ENCODE results near the gene TBX10.
"Not testable (repeated sequence)": the region's sequence is repeated elsewhere in the genome, so short reads cannot be mapped to it uniquely, and the experiment has no call there.

The TBX10 gene

DNA sequence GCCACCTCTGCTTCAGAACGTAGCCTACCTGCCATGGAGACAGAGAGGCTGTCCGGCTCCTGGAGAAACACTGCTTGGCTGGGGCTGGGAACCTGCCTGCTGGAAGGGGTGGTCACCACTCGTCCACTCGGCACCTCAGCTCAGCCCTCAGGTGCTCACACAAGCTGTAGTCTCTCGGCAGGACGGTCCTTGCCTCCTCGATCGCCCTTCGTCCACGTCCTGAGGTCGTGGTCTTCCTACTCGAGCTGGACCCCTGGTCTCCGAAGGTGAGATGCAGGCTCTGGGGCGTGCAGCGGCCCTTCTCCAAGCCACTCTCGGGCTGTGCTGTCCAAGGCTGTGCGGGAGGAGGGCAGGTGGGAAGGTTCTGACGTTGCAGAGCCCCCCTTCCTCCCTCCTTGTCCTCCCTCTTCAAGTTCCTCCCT lies at the start of gene TBX10:
Gene TBX10, minus strand, starts transcription at position 326 of the 422 bp plus-strand sequence. Its CDS starts 291 bp downstream, at position 35.
- TF ChIP-seq, protein P1, sequence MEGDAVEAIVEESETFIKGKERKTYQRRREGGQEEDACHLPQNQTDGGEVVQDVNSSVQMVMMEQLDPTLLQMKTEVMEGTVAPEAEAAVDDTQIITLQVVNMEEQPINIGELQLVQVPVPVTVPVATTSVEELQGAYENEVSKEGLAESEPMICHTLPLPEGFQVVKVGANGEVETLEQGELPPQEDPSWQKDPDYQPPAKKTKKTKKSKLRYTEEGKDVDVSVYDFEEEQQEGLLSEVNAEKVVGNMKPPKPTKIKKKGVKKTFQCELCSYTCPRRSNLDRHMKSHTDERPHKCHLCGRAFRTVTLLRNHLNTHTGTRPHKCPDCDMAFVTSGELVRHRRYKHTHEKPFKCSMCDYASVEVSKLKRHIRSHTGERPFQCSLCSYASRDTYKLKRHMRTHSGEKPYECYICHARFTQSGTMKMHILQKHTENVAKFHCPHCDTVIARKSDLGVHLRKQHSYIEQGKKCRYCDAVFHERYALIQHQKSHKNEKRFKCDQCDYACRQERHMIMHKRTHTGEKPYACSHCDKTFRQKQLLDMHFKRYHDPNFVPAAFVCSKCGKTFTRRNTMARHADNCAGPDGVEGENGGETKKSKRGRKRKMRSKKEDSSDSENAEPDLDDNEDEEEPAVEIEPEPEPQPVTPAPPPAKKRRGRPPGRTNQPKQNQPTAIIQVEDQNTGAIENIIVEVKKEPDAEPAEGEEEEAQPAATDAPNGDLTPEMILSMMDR (IDR thresholded peaks at IDR 0.05; ENCODE audit: extremely low read depth, missing control alignments), result no peak
- DNase-seq (ENCODE audit: low spot score), result no peak

DNA sequence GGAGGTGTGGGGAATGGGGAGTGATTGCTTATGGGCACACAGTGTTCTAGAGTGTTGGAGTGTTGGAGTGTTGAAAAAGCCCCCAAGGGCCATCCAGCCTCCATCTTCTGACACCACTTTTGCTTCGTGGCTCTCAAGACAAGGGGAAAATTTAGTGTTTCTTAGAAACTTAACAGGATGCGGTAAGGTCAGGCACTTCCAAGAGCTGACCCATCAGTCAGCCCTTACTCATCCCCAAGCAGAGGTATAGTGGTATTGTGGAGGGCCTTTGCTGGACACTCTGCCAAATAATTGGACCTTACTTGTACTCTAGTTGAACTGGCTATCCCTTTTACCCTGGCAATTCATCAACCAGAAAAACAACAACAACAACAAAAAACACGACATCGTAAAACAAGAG lies 49.6 kb upstream of the TBX10 start:
- DNase-seq (ENCODE audit: low spot score), result no peak
- TF ChIP-seq, protein P1 (IDR thresholded peaks at IDR 0.05; ENCODE audit: extremely low read depth, missing control alignments), result no peak

DNA sequence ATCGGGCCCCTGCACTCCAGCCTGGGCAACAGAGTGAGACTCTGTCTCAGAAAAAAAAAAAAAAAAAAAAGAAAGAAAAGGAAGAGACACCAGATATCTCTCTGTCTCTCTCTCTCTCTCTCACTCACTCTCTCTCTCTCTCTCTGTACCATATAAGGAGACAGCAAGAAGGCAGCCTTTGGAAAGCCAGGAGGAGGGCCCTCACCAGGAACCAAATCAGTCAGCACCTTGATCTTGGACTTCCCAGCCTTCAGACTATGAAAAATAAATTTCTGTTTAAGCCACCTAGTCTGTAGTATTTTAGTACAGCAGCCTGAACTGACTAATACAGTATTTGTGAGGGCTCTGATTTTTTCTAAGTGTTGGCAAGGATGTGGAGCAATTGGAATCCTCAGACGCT lies 48.4 kb upstream of the TBX10 start:
- no peak for DNase-seq (ENCODE audit: low spot score)
- TF ChIP-seq, protein P1 (IDR thresholded peaks at IDR 0.05; ENCODE audit: extremely low read depth, missing control alignments), result no peak

DNA sequence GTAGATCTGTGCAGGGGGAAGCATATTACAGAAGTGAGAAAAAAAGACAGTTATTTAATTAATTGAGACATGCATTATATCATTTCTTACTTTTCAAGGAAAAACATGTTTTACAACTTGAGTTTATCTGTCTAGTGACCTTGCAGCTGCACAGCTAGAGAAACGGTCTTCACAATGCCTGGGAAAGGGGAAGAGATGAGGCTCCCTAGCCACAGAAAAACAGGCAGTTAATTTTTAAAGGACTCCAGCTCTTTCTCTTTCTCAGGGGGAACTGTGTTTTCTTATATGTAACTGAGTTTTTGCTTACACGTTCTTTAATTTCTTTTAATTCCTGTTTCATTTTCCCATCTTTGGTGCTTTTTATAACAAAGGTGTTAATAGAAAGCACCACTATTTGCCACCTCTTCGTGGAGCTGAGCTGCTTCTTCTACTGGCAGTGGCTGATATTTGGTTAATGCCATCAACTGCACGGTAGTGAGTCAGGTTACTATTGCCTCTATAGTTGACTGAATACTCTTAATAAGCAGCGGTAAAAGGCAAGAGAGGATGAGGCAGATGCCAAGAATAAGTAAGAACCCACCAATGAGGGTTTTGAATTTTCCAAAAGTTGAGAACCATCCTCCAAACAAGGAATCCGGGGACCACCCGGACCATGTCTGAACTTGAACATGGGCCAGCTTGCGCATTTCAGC lies 46.2 kb upstream of the TBX10 start:
- DNase-seq (ENCODE audit: low spot score), result not testable (repeated sequence)

DNA sequence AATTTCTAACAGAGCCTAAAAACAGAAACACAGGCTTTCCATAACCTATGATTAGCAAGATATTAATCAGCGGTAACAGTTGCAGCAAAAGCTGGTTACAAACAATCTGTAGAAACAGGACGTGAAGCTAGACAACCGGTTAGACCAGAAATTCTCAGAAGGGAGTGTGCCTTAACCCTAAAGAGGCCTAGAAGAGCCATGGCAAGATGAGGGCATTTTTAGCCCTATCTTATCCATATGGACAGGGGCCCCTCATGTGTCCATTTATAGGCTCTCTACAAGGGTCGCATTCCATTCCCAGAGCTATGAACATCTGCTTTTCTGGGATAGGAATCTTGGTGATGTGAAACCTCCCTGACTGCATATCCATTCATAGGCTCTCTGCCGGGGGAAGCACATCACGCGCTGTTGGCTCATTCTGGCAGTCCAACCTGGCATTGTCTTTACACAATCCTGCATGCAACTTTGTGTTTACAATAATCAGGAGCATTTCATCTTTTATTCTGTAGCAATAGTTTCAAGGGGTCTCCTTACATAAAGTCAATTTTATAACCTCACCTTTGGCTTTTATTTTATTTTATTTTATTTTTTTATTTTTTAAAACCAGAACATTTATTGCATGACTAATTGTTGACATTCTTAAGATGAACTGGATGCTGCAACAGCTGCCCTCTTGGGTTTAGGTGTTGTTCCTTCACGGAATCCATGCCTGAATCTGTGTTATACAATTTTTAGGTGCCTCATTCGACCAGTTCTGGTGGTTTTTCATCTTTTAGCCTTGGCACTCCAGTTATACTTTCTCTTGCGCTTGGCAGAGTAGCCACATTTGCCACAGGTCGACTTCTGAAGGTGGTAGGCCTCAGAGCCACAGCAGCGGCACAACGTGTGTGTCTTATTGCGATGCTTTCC lies 42.8 kb upstream of the TBX10 start:
- not testable (repeated sequence) for DNase-seq (ENCODE audit: low spot score)

DNA sequence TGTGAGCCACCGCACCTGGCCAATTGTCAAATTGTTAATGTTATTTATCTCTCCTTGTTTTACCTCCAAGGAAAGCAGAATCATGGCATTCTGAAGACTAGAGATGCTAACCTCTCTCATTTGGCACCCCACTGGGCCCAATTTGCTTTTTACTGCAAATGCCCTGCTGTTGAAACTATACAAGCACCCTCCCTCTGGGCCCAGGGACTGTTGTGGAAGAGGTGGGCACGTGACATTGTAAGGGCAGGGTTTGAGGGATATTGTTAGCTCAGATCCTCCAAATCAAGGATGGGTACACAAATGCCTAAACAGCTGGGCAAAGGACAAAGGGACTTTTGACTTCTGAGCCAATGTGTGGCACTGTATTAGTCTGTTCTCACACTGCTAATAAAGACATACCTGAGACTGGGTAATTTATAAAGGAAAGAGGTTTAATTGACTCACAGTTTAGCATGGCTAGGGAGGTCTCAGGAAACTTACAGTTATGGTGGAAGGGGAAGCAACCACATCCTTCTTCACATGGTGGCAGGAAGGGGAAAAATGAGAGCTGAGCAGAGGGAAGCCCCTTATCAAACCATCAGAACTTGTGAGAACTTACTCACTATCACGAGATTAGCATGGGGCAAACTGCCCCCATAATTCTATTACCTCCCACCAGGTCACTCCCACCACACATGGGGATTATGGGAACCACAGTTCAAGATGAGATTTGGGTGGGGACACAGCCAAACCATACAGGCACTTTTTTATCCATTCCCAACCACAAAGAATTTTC lies 41.3 kb upstream of the TBX10 start:
- DNase-seq (ENCODE audit: low spot score), result no peak
- TF ChIP-seq, protein P1 (IDR thresholded peaks at IDR 0.05; ENCODE audit: extremely low read depth, missing control alignments), result no peak

DNA sequence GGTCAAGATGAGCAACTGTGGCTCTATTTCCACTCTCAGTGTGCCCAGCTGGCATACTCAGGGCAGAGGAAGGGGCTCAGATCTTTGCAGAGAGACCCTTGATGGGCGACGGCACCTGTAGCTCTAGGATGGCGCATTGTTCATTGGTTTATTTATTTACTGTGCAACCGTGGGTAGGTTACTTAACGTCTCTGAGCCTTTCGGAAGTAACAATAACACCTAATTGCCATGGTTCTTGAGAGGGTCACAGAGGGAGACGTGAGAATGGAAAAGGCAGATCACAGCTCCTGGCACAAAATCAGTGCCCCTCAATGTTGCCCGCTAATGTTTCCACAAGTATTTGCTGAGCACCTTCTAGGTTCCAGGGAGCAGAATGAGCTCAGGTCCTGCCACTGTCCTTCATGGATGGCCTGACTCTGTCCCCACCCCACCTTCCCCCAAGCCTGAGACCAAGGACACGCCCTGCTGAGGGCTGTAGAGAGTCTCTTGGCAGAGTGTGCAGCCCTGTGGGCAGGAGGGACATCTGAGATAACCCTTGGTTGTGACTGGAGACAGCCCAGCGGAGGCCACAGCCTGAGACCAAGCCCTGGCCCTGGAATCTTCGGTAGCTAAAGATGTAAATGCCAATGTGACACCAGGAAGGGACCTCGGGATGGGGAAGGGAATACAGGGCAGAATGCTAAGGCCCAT lies 35.6 kb upstream of the TBX10 start:
- DNase-seq (ENCODE audit: low spot score), result no peak
- TF ChIP-seq, protein P1 (IDR thresholded peaks at IDR 0.05; ENCODE audit: extremely low read depth, missing control alignments), result no peak

All from GM20000 (cell line).